Kidney (tissue), 14 donors: Measurements from ENCODE around the gene TRIM44. TPM values are rescaled to one million over a fixed set of nuclear protein-coding genes. Genes with fewer than 3 reads are reported as not detected.

ENCODE experiments used
- DNase-seq, 5 donors: peaks; one replicate each; pipeline ENCODE4 v3.0.0-alpha.2; 2013 to 2020
- FAIRE-seq: peaks from 2 replicates; lab custom pipeline; 2012; peaks lifted over from hg19 to GRCh38; lab: Jason Lieb, UNC
- H3K27ac ChIP-seq, 2 donors: one replicate each; pipeline ENCODE4 v1.7.0; 2013; ENCODE audit warnings: low read depth in 2 of 2, low read length in 2 of 2, inconsistent platforms in 1 of 2
- H3K27me3 ChIP-seq: one replicate; pipeline ENCODE4 v1.7.1; 2013; ENCODE audit warnings: low read length, inconsistent platforms; ENCODE audit not compliant: control insufficient read depth, insufficient read depth
- H3K36me3 ChIP-seq, 3 donors: one replicate each; pipeline versions ENCODE4 v1.7.0 to v1.7.1; 2013; ENCODE audit warnings: low read length in 3 of 3, control low read depth in 1 of 3, inconsistent platforms in 1 of 3; ENCODE audit not compliant: insufficient read depth in 3 of 3, control insufficient read depth in 2 of 3
- H3K4me1 ChIP-seq, 3 donors: one replicate each; pipeline versions ENCODE4 v1.7.0 to v1.7.1; 2013; ENCODE audit warnings: low read length in 3 of 3, inconsistent platforms in 1 of 3, low read depth in 1 of 3; ENCODE audit not compliant: control insufficient read depth in 2 of 3, insufficient read depth in 2 of 3
- H3K4me3 ChIP-seq, 3 donors: one replicate each; pipeline versions ENCODE4 v1.7.0 to v1.8.1; 2013; ENCODE audit warnings: low read length in 3 of 3, control low read depth in 1 of 3, inconsistent platforms in 1 of 3
- H3K9ac ChIP-seq, 3 donors: one replicate each; pipeline versions ENCODE4 v1.7.0 to v1.7.1; 2013; ENCODE audit warnings: low read length in 3 of 3, control low read depth in 1 of 3, inconsistent platforms in 1 of 3
- H3K9me3 ChIP-seq, 3 donors: one replicate each; pipeline versions ENCODE4 v1.7.0 to v1.7.1; 2013; ENCODE audit warnings: low read length in 3 of 3, control low read depth in 1 of 3, inconsistent platforms in 1 of 3; ENCODE audit not compliant: control insufficient read depth in 2 of 3, insufficient read depth in 1 of 3
- CTCF ChIP-seq: IDR thresholded peaks from 3 replicates; pipeline ENCODE4 v1.5.1; 2012; ENCODE audit warnings: mild to moderate bottlenecking, moderate library complexity, borderline replicate concordance; ENCODE audit not compliant: insufficient read depth; ENCODE audit errors: extremely low read depth
- intact Hi-C: fragments of 100-400 bp; cut with DNase I; formaldehyde crosslinking; loops from one replicate; pipeline ENCODE4 v1.11.1; 2022
- polyA plus RNA-seq: library from polyadenylated mRNA; stranded (reverse); fragments of 350-450 nt; fragmentation: Illumina TruSeq; extraction: RNeasy Lipid Tissue Mini Kit (QIAGEN cat#74804); gene quantifications from one replicate; pipeline ENCODE4 v1.2.3, GENCODE V29; 2014; ENCODE audit warnings: low read depth, low replicate concordance; ENCODE audit not compliant: insufficient read depth
- total RNA-seq: library from RNA; stranded (reverse); fragmentation: NEBNext Ultra II Directional; extraction: Animal tissue kit (Norgen Biotek cat#: 25700); gene quantifications from one replicate; pipeline ENCODE4 v1.2.1, GENCODE V29; 2021
- donor health status: control.
- donor health status: control.
- donor health status: control.
- donor health status: control.
- donor health status: control.
- donor health status: DM: yes; HTN: yes; CAD: no.
- donor health status: Normal renal cell carcinoma (clear cell type).

Gene TRIM44
- total and polyA plus RNA-seq, 2 donors from 2014 or later = 14.5 to 88.9 TPM

- H3K36me3 ChIP-seq = no peaks in the 10 kb centered on the region
- TF ChIP-seq CTCF = no peak
- H3K9ac ChIP-seq = no peak overlapping the region
- DNase-seq (no peak), FAIRE-seq (no peak)
- no peaks in the 10 kb centered on the region for H3K9me3 ChIP-seq
- peaks cover 1 to 6% (median 3%) of the 10 kb centered on the region in 3 donors for H3K4me1 ChIP-seq
- intact Hi-C loops = no loop called here
- no peaks in the 10 kb centered on the region for H3K27me3 ChIP-seq
- H3K4me3 ChIP-seq = no peak overlapping the region
- no peak overlapping the region for H3K27ac ChIP-seq
Observed at GRCh38 chr11:35658020-35658948, 4.3 kb upstream of the TRIM44 start.

- no peak for FAIRE-seq
- peaks cover 2 to 18% (median 4%) of the 10 kb centered on the region in 3 donors for H3K9me3 ChIP-seq
- no peak for DNase-seq
- no peaks in the 10 kb centered on the region for H3K27me3 ChIP-seq
- H3K4me1 ChIP-seq = peaks cover 2 to 14% (median 9%) of the 10 kb centered on the region in 3 donors
- H3K9ac ChIP-seq = peak overlapping the region in 2 of 3 donors; percentile 49 to 67
- no peak for TF ChIP-seq CTCF
- intact Hi-C loops = no loop called here
- H3K4me3 ChIP-seq = peak overlapping the region; percentile 8 to 99 (median 93)
- no peak overlapping the region for H3K27ac ChIP-seq
- peaks cover 0 to 4% (median 2%) of the 10 kb centered on the region in 3 donors for H3K36me3 ChIP-seq
Observed at GRCh38 chr11:35661534-35661933, 1.0 kb upstream of the TRIM44 start.

DNA sequence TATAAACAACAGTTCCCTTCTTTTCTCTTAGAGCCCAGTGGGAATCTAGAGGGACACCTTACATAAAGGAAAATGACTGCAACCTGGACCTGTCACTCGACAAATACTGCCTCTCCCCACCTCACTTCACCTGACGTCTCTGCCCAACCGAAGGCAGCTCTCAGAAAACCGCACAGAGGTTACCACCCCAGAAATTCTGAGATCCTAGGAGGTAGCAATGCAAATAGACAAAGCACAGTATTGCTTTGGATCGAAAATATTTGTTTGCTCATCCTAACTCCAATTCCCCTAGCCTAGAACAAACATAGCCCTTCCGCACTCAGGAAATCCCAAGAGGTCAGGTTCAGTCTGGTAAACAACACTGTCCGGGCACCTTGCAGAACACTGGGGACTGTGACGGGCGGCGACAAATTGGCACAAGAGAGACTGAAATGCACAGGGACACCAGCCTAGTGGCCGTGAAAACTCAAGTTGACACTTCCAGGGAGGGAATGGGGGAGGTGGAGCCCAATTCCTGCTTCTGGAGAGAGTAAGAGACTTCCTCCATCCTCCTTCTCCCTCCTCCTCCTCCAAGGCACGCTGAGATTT, 420 bp upstream of the TRIM44 start:
- intact Hi-C loops = no loop called here
- H3K27ac ChIP-seq = peak overlapping the region; percentile 87 to 92

More for the DNA sequence above, 420 bp upstream of the TRIM44 start:
- Histone ChIP-seq H3K4me3 (peak overlapping the region; percentile 93 to 99 (median 96)), H3K9ac (peak overlapping the region; percentile 67 to 97 (median 84)), H3K9me3 (peaks cover 2 to 18% (median 6%) of the 10 kb centered on the region in 3 donors), H3K36me3 (peaks cover 0 to 4% (median 2%) of the 10 kb centered on the region in 3 donors), H3K27me3 (no peaks in the 10 kb centered on the region), H3K4me1 (peaks cover 2 to 14% (median 9%) of the 10 kb centered on the region in 3 donors)
- peak in 1 of 5 donors; percentile 33 for DNase-seq
- no peak for TF ChIP-seq CTCF
- no peak for FAIRE-seq
